GM10266 (cell line): ENCODE data around the gene KNDC1.
"Not testable (repeated sequence)": the region's sequence is repeated elsewhere in the genome, so short reads cannot be mapped to it uniquely, and the experiment has no call there.

Source experiments
- DNase-seq: peaks from one replicate; pipeline ENCODE4 v3.0.0; 2012; ENCODE audit errors: extremely low spot score
- TF ChIP-seq, protein P1 (sequence below): IDR thresholded peaks from 2 replicates; pipeline ENCODE4 v1.5.1; 2012; ENCODE audit warnings: mild to moderate bottlenecking, low read depth; ENCODE audit not compliant: control insufficient read depth, insufficient read depth; ENCODE audit errors: missing control alignments

Gene KNDC1

DNA sequence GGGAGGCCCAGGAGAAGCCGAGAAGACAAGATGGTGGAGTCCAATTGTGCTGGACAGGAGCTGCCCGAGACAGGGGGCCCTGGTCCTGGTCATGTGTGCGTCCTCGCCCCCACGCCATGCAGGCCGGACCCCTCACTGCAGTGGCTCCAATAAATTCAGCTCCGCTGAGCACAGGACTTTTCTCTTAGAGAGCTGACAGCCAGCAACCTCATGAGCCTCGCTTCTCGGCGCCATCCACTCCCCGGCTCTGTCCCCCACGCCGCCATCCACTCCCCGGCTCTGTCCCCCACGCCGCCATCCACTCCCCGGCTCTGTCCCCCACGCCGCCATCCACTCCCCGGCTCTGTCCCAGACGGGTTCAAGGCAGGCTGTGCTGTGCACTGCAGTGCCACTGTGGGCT lies 67.2 kb downstream of the KNDC1 start:
- TF ChIP-seq, protein P1, sequence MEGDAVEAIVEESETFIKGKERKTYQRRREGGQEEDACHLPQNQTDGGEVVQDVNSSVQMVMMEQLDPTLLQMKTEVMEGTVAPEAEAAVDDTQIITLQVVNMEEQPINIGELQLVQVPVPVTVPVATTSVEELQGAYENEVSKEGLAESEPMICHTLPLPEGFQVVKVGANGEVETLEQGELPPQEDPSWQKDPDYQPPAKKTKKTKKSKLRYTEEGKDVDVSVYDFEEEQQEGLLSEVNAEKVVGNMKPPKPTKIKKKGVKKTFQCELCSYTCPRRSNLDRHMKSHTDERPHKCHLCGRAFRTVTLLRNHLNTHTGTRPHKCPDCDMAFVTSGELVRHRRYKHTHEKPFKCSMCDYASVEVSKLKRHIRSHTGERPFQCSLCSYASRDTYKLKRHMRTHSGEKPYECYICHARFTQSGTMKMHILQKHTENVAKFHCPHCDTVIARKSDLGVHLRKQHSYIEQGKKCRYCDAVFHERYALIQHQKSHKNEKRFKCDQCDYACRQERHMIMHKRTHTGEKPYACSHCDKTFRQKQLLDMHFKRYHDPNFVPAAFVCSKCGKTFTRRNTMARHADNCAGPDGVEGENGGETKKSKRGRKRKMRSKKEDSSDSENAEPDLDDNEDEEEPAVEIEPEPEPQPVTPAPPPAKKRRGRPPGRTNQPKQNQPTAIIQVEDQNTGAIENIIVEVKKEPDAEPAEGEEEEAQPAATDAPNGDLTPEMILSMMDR: no peak
- DNase-seq: no peak

- TF ChIP-seq, protein P1: no peak
- DNase-seq: no peak
These were observed 69.4 kb downstream of the KNDC1 start for GRCh38 chr10:133229265-133230043.

- TF ChIP-seq, protein P1: no peak
These were observed 70.0 kb downstream of the KNDC1 start, which contains the start of gene UTF1 for GRCh38 chr10:133230044-133230361. Gene UTF1 (plus strand): TSS chr10:133230217. CDS start chr10:133230289, 72 bp downstream.

GRCh38 chr10:133230387-133231195 lies 70.6 kb downstream of the KNDC1 start:
- TF ChIP-seq, protein P1: no peak
- DNase-seq: no peak

More at GRCh38 chr10:133230044-133230361, 70.0 kb downstream of the KNDC1 start, which contains the start of gene UTF1:
- DNase-seq: no peak

- TF ChIP-seq, protein P1: no peak
- DNase-seq: no peak
These were observed 71.4 kb downstream of the KNDC1 start for GRCh38 chr10:133231244-133231945.

GRCh38 chr10:133231946-133232574 lies 72.0 kb downstream of the KNDC1 start:
- no peak for DNase-seq
- TF ChIP-seq, protein P1: no peak

DNA sequence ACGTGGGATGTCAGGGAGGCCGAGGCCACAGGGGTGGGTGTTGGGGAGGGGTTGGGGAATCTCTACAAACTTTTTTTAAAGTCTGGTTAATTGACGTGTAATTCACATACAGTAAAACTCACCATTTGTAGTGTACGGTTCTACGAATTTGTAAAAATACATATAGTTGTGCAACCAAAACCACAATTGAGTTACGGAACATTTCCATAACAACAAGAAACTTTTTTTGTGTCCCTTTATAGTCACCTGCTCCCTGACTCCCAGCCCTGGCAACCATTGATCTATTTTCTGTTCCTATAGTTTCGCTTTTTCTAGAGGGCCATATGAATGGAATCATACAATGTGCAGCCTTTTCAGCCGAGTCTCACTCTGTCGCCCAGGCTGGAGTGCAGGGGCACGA lies 74.8 kb downstream of the KNDC1 start:
- not testable (repeated sequence) for DNase-seq
